GM21423 (cell line): ENCODE measurements around the gene BTBD7.

ENCODE experiments used
- ATAC-seq: cut with Tn5 transposase; IDR thresholded peaks from one replicate; pipeline ENCODE4 v1.9.1; 2021; ENCODE audit warnings: mild to moderate bottlenecking, moderate library complexity; ENCODE audit not compliant: unreplicated experiment

BTBD7 gene

GRCh38 chr14:93206793-93207467 lies 125.9 kb downstream of the BTBD7 start, which contains the start of the genes GON7 and UBR7:
GON7 (minus strand) TSS chr14:93207065; CDS start chr14:93207037, 28 bp downstream.
UBR7 (plus strand) TSS chr14:93207256; CDS start chr14:93207292, 36 bp downstream.
- ATAC-seq, result peak; percentile 74

GRCh38 chr14:93201155-93201704 lies 131.6 kb downstream of the BTBD7 start:
- ATAC-seq, result no peak

- ATAC-seq, result no peak
Measured at GRCh38 chr14:93200553-93200952, 132.3 kb downstream of the BTBD7 start.

- no peak for ATAC-seq
Measured at GRCh38 chr14:93199031-93199430, 133.8 kb downstream of the BTBD7 start.

GRCh38 chr14:93195316-93195999 lies 137.4 kb downstream of the BTBD7 start:
- no peak for ATAC-seq
